Common myeloid progenitor, CD34-positive (primary cell): ENCODE measurements around the gene GPR107.

Experiments used
- CTCF ChIA-PET: fragments of 350-600 bp; sonication (Branson Sonifier 250); formaldehyde crosslinking; loops from one replicate; lab custom pipeline; 2021; ENCODE audit warnings: antibody characterized with exemption; lab: Charles Lee
- POLR2A ChIA-PET: fragments of 350-600 bp; sonication (Branson Sonifier 250); formaldehyde crosslinking; loops from one replicate; lab custom pipeline; 2021; ENCODE audit warnings: antibody characterized with exemption; lab: Charles Lee
- DNase-seq, 3 donors: peaks; one replicate each; pipeline versions ENCODE4 v3.0.0 to v3.0.0-alpha.2; 2013
- H3K27ac ChIP-seq, 2 experiments: 1 replicate in 1 of 2; 2 replicates in 1 of 2; pipeline ENCODE4 v1.7.0; 2013; ENCODE audit warnings: inconsistent platforms in 2 of 2, low read length in 2 of 2, mild to moderate bottlenecking in 2 of 2, low read depth in 1 of 2, moderate library complexity in 1 of 2; ENCODE audit not compliant: severe bottlenecking in 2 of 2, insufficient read depth in 1 of 2, poor library complexity in 1 of 2
- H3K27me3 ChIP-seq, 5 experiments: replicated peaks in 2 of 5; 1 replicate in 3 of 5; 2 replicates in 2 of 5; pipeline versions ENCODE4 v1.6.1 to v1.7.0; 2013; ENCODE audit warnings: low read length in 4 of 5, mild to moderate bottlenecking in 2 of 5, moderate library complexity in 2 of 5, inconsistent platforms in 1 of 5; ENCODE audit not compliant: insufficient read depth in 5 of 5, control insufficient read depth in 4 of 5
- H3K36me3 ChIP-seq, 4 experiments: 1 replicate in 2 of 4; 2 replicates in 2 of 4; pipeline versions ENCODE4 v1.6.1 to v1.7.0; 2013; ENCODE audit warnings: low read length in 3 of 4, control low read depth in 1 of 4, mild to moderate bottlenecking in 1 of 4; ENCODE audit not compliant: control insufficient read depth in 4 of 4, insufficient read depth in 4 of 4
- H3K4me1 ChIP-seq, 4 experiments: 1 replicate in 3 of 4; 2 replicates in 1 of 4; pipeline versions ENCODE4 v1.6.1 to v1.7.1; 2013; ENCODE audit warnings: low read length in 3 of 4, mild to moderate bottlenecking in 3 of 4, control low read depth in 1 of 4, inconsistent platforms in 1 of 4, moderate library complexity in 1 of 4; ENCODE audit not compliant: control insufficient read depth in 4 of 4, insufficient read depth in 4 of 4; ENCODE audit errors: control extremely low read depth in 1 of 4
- H3K4me3 ChIP-seq, 7 experiments: 1 replicate in 4 of 7; 2 replicates in 3 of 7; pipeline versions ENCODE4 v1.5.1 to v1.7.0; 2013; ENCODE audit warnings: mild to moderate bottlenecking in 7 of 7, low read length in 6 of 7, moderate library complexity in 6 of 7, inconsistent platforms in 2 of 7, low read depth in 2 of 7, control low read depth in 1 of 7; ENCODE audit not compliant: insufficient read depth in 4 of 7, control insufficient read depth in 1 of 7; ENCODE audit errors: extremely low read depth in 1 of 7
- H3K9me3 ChIP-seq, 5 experiments: 1 replicate in 4 of 5; 2 replicates in 1 of 5; pipeline versions ENCODE4 v1.6.1 to v1.7.1; 2013; ENCODE audit warnings: low read length in 4 of 5, mild to moderate bottlenecking in 2 of 5, inconsistent platforms in 1 of 5, low read depth in 1 of 5, moderate library complexity in 1 of 5; ENCODE audit not compliant: control insufficient read depth in 4 of 5, insufficient read depth in 2 of 5; ENCODE audit errors: control extremely low read depth in 1 of 5
- WGBS: methylation state at CpG from one replicate; pipeline ENCODE4 v1.1.5; 2013; ENCODE audit not compliant: insufficient coverage; 5-methylcytosine and 5-hydroxymethylcytosine counted together

GPR107 gene

GRCh38 chr9:130069048-130069447 is 15.3 kb downstream of the GPR107 start:
- ChIA-PET CTCF (interaction anchor here (0.5 to 3.1 kb wide), 7 partner anchors 8 to 64 kb away, joined by 3 to 29 read pairs (median 4); no protein-coding TSS in a partner anchor), POLR2A (interaction anchor here (0.6 to 1.6 kb wide), 3 partner anchors 17 to 26 kb away, joined by 3 to 6 read pairs (median 3); partner anchors contain the start of gene FNBP1)
- no peaks in the 10 kb centered on the region for H3K27me3 ChIP-seq
- DNase-seq = peak in 1 of 3 donors; percentile 30
- H3K4me1 ChIP-seq = peaks cover 15 to 51% (median 36%) of the 10 kb centered on the region in 4 experiments
- 100% methylated on average over 1 of the region's 1 CpG for WGBS
- peaks cover 0 to 7% (median 3%) of the 10 kb centered on the region in 4 experiments for H3K36me3 ChIP-seq
- no peaks in the 10 kb centered on the region for H3K9me3 ChIP-seq
- H3K27ac ChIP-seq = peak overlapping the region in 1 of 2 experiments; percentile 86
- peak overlapping the region in 1 of 7 experiments; percentile 62 for H3K4me3 ChIP-seq

DNA sequence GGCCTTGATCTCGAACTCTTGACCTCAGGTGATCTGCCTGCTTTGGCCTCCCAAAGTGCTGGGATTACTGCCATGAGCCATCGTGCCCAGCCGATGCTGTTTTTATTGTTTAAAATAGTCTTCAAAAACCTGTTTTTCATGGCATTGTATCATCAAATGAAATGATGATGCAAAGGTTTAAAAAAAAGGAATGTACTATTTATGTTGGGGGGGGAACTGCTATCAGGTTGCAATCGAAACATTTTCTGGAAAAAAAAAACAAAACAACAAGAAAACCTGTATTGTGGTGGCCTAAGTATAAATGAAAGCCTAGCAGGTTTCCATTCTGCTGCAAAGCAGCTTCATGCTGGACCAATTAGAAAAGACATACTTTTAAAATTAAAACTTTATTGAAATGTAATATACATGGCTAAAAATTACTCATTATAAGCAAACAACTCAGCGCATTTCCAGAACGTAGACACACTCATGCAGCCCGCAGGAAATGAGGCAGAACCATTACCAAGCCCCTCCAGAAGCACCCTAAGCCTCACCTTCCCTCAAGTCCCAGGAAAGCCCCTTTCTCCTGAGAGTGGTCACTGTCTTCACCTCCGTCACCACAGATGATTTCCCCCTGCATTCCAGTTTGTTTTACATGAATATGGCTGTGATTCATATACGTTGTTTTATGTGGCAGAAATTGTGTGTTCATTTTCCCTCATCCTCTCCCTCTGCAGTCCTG is 19.0 kb downstream of the GPR107 start:
- ChIA-PET POLR2A (no interaction called here), CTCF (interaction anchor here (1.5 kb wide), 1 partner anchor 23 kb away, joined by 3 read pairs; no protein-coding TSS in a partner anchor)
- peak in 1 of 3 donors; percentile 33 for DNase-seq
- Histone ChIP-seq H3K4me3 (no peak overlapping the region), H3K27me3 (no peaks in the 10 kb centered on the region), H3K9me3 (no peaks in the 10 kb centered on the region), H3K4me1 (peaks cover 22 to 58% (median 46%) of the 10 kb centered on the region in 4 experiments), H3K36me3 (peaks cover 0 to 14% (median 10%) of the 10 kb centered on the region in 4 experiments), H3K27ac (peak overlapping the region in 1 of 2 experiments; percentile 46)
- 93% methylated on average over 4 of the region's 9 CpGs for WGBS

DNA sequence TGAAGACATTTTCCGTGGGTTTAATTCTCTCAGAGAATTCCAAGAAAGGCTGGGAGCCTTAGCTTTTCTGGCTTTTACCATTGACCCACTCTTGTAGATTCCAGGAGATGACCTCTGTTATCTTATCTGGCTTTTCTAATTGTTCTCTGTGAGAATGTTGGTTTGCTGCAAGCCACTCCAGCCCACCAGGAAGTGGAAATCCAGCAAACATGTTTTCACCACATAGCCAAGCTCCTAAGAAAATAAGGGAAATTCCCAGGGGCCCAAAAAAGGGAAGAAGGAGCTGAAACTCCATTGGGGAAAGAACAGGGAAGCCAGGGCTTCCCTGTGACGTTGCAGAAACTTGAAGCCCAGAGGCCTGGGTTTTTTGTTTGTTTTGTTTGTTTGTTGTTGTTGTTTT is 19.7 kb downstream of the GPR107 start:
- POLR2A ChIA-PET = no interaction called here
- no peaks in the 10 kb centered on the region for H3K9me3 ChIP-seq
- H3K27ac ChIP-seq = peak overlapping the region in 1 of 2 experiments; percentile 46
- CTCF ChIA-PET = interaction anchor here (0.9 to 1.5 kb wide), 2 partner anchors 20 to 24 kb away, joined by 3 read pairs; partner anchors contain the start of gene GPR107
- H3K36me3 ChIP-seq = peaks cover 0 to 17% (median 13%) of the 10 kb centered on the region in 4 experiments
- peaks cover 16 to 51% (median 39%) of the 10 kb centered on the region in 4 experiments for H3K4me1 ChIP-seq
- no peak for DNase-seq
- no peak overlapping the region for H3K4me3 ChIP-seq
- no peaks in the 10 kb centered on the region for H3K27me3 ChIP-seq
- WGBS = 83% methylated on average over 2 of the region's 2 CpGs

DNA sequence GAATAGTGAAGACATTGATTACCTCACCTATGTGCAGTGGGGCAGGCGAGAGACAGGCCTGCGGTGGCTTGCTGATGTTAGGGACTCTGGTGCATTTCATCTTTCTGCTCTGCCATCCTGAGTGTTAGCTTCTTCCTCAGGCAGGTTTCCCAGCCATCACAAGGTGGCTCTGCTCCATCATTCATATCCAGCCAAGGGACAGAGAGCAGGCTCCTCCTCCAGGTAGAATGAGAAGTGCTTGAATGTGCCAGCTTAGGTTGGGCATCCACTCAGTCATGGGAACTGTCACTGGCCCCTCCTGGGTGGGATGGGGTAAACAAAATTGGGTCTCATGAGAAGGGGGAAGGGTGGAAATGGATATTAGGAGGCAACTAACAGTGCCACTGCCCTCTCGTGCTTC is 24.8 kb downstream of the GPR107 start:
- peaks cover 7 to 20% (median 19%) of the 10 kb centered on the region in 4 experiments for H3K4me1 ChIP-seq
- H3K4me3 ChIP-seq = no peak overlapping the region
- no peaks in the 10 kb centered on the region for H3K9me3 ChIP-seq
- 100% methylated on average over 3 of the region's 3 CpGs for WGBS
- H3K27ac ChIP-seq = no peak overlapping the region
- peaks cover 15 to 54% (median 30%) of the 10 kb centered on the region in 4 experiments for H3K36me3 ChIP-seq
- H3K27me3 ChIP-seq = no peaks in the 10 kb centered on the region
- no peak for DNase-seq
- ChIA-PET POLR2A (no interaction called here), CTCF (interaction anchor here (1.2 kb wide), 1 partner anchor 23 kb away, joined by 4 read pairs; no protein-coding TSS in a partner anchor)

DNA sequence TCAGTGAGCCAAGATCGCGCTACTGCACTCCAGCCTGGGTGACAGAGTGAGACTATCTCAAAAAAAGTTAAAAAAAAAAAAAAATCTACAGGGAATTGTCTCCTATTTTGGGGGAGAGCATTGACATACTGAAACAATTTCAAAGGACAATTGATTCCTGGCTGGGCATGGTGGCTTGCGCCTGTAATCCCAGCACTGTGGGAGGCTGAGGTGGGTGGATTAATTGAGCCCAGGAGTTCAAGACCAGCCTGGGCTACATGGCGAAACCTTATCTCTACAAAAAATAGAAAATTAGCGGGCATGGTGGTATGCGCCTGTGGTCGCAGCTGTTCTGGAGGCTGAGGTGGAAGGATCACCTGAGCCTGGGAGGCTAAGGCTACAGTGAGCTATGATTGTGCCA is 30.6 kb downstream of the GPR107 start:
- DNase-seq = no peak
- 95% methylated on average over 6 of the region's 7 CpGs for WGBS
- POLR2A ChIA-PET = interaction anchor here (0.7 kb wide), 1 partner anchor 8 kb away, joined by 4 read pairs; no protein-coding TSS in a partner anchor

DNA sequence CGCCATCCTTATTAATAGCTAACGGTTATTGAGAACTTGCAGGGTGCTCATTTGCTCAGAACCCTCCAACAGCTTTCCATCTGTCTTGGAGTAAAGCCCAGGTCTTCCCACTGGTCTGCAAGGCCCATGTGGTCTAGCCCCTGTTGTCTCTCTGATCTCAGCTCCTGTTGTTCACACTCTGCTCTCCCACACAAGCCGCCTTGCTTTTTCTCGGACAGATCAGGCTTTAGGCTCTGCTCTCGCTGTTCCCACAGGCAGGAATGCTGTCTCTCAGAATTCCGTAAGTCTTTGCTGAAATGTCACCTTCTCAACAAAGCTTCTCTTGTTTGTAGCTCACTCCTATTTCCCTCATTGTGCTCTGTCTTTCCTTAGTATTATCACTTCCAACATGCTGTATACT is 34.3 kb downstream of the GPR107 start:
- ChIA-PET CTCF (interaction anchor here (1.2 to 2.7 kb wide), 3 partner anchors 11 to 34 kb away, joined by 4 to 10 read pairs (median 6); partner anchors contain the start of gene GPR107), POLR2A (no interaction called here)
- H3K4me3 ChIP-seq = no peak overlapping the region
- H3K36me3 ChIP-seq = peaks cover 20 to 64% (median 41%) of the 10 kb centered on the region in 4 experiments
- peaks cover 0 to 1% (median 0%) of the 10 kb centered on the region in 4 experiments for H3K4me1 ChIP-seq
- WGBS = 98% methylated on average over 6 of the region's 6 CpGs
- no peak for DNase-seq
- H3K27ac ChIP-seq = peak overlapping the region in 1 of 2 experiments; percentile 9
- no peaks in the 10 kb centered on the region for H3K27me3 ChIP-seq
- H3K9me3 ChIP-seq = no peaks in the 10 kb centered on the region

More for the DNA sequence above, 30.6 kb downstream of the GPR107 start:
- H3K27ac ChIP-seq = no peak overlapping the region
- H3K36me3 ChIP-seq = peaks cover 23 to 62% (median 36%) of the 10 kb centered on the region in 4 experiments
- no peak overlapping the region for H3K4me3 ChIP-seq
- CTCF ChIA-PET = interaction anchor here (2.2 kb wide), 1 partner anchor 31 kb away, joined by 4 read pairs; the partner anchor contains the start of gene GPR107
- no peaks in the 10 kb centered on the region for H3K27me3 ChIP-seq
- no peaks in the 10 kb centered on the region for H3K4me1 ChIP-seq
- H3K9me3 ChIP-seq = no peaks in the 10 kb centered on the region
